Aorta (tissue), 5 donors: ENCODE measurements around the gene ICA1. TPM values are rescaled to one million over a fixed set of nuclear protein-coding genes. Genes with fewer than 3 reads are reported as not detected.

Source experiments
- ATAC-seq: fragments of 200-7000 bp; cut with Tn5 transposase; one replicate; pipeline ENCODE4 v1.9.1; 2022; ENCODE audit warnings: moderate library complexity; ENCODE audit not compliant: low FRiP score
- DNase-seq, 2 donors: peaks; one replicate each; pipeline ENCODE4 v3.0.0-alpha.2; 2020
- H3K27ac ChIP-seq, 2 donors: one replicate each; pipeline ENCODE4 v1.5.1; 2013; ENCODE audit warnings: low read length in 2 of 2, mild to moderate bottlenecking in 2 of 2, moderate library complexity in 2 of 2, control low read depth in 1 of 2, inconsistent platforms in 1 of 2, low read depth in 1 of 2
- H3K27me3 ChIP-seq, 2 donors: one replicate each; pipeline ENCODE4 v1.6.1; 2013; ENCODE audit warnings: control low read depth in 1 of 2, low read length in 1 of 2, mild to moderate bottlenecking in 1 of 2, moderate library complexity in 1 of 2; ENCODE audit not compliant: insufficient read depth in 2 of 2, control insufficient read depth in 1 of 2
- H3K36me3 ChIP-seq, 2 donors: one replicate each; pipeline ENCODE4 v1.6.1; 2013; ENCODE audit warnings: control low read depth in 1 of 2, low read length in 1 of 2, mild to moderate bottlenecking in 1 of 2; ENCODE audit not compliant: insufficient read depth in 2 of 2, control insufficient read depth in 1 of 2
- H3K4me1 ChIP-seq, 2 donors: one replicate each; pipeline ENCODE4 v1.6.1; 2013; ENCODE audit warnings: low read length in 2 of 2, control low read depth in 1 of 2, mild to moderate bottlenecking in 1 of 2, moderate library complexity in 1 of 2; ENCODE audit not compliant: insufficient read depth in 2 of 2, control insufficient read depth in 1 of 2
- H3K4me3 ChIP-seq, 2 donors: one replicate each; pipeline ENCODE4 v1.5.1; 2013; ENCODE audit warnings: low read length in 2 of 2, control low read depth in 1 of 2, mild to moderate bottlenecking in 1 of 2
- H3K9me3 ChIP-seq: one replicate; pipeline ENCODE4 v1.6.1; 2013; ENCODE audit warnings: mild to moderate bottlenecking, low read length; ENCODE audit not compliant: control insufficient read depth
- WGBS, 2 donors: extraction: QIAGEN DNeasy Blood & Tissue Kit; methylation state at CpG; one replicate each; pipeline ENCODE4 v1.1.7; 2013; 5-methylcytosine and 5-hydroxymethylcytosine counted together
- intact Hi-C, 2 donors: fragments of 100-400 bp; cut with DNase I; formaldehyde crosslinking; loops; one replicate each; pipeline versions ENCODE4 v1.14.2 to v1.15.0; 2022
- polyA plus RNA-seq, 2 donors: library from polyadenylated mRNA; stranded (reverse); fragments of 200-250 nt; gene quantifications; one replicate each; pipeline ENCODE4 v1.2.3, GENCODE V29; 2013
- total RNA-seq, 2 donors: library from RNA; stranded (reverse); fragmentation: NEBNext Ultra II Directional; extraction: Animal tissue kit (Norgen Biotek cat#: 25700); gene quantifications; one replicate each; pipeline ENCODE4 v1.2.1, GENCODE V29; 2021
- donor health status: healthy with polysubstance abuse.
- donor health status: Bipolar disorder and iron deficiency.
- donor health status: DM: no; HTN: no; CAD: no.
- donor health status: DM: no; HTN: no; CAD: no.
- donor health status: DM: yes; HTN: yes; CAD: no.

ICA1 gene
- total and polyA plus RNA-seq, 4 donors, result 1.5 to 31.1 (median 15.2) TPM

DNA sequence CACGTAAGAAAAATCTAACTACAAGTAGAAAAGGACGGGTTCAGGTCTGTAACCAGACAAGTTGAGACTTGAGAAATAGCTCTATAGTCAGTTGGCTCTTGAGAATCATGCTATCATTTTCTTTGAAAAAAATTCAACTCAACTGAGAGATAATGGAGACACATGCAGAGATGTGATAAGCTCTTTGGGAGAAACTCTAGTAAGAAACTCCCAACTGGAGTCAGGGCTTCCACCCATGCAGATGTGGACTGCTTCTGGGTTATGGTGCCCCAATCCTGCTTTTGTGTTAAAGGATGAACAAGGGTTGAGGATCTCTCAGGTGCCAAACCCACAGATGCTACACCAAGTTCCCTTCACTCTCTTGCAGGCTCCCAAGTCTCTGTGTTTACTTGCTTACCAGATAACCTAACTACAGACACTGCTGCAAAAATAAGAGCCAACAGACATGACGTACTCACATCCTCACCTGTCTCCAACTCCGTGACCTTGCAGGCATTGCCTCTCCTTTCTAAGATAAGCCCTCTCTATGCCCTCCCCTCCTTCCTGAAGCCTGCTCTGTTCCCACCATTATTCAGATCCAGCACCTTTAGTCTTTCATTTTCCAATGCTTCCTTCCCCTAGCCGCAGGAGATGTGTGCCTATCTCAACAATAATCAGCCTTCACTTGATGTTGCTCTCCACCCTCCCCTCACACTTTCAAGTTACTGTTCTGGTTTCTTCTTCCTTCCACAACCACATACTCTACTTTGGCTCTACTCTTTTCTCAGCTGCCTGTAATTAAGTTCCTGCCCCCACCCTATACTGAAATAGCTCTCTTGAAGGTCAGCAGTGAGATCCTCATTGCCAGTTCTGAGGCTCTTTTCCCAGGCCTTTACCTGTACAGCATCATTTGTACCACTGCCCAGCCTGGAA lies 130.0 kb downstream of the ICA1 start:
- Histone ChIP-seq H3K36me3 (no peaks in the 10 kb centered on the region), H3K27ac (no peak overlapping the region), H3K9me3 (no peaks in the 10 kb centered on the region), H3K4me3 (no peak overlapping the region), H3K4me1 (no peaks in the 10 kb centered on the region), H3K27me3 (no peaks in the 10 kb centered on the region)
- DNase-seq (no peak), ATAC-seq (no peak)
- intact Hi-C loops, result no loop called here
- 87 to 94% methylated on average over 5 of the region's 5 CpGs for WGBS, 2 donors

DNA sequence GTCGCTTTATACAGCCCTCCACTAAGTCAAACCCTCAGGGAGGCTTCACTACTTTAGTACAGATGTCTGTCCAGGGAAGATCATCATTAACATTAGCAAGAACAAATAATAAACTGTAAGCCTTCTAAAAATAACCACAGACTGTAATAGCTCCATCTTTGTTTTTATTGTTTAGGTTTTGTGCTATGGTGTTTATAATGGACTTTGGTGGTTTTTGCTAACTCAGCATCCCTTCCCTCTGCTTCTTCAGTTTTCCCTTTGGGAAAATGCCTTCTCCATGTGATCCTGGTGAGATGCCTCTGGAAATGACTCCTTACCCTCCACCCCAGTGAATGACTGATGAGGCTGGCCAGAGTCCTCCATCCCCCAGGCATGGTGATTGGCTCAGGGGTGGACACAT lies 131.3 kb downstream of the ICA1 start:
- intact Hi-C loops, result no loop called here
- WGBS, 2 donors, result 84 to 90% methylated on average over 1 of the region's 1 CpG

DNA sequence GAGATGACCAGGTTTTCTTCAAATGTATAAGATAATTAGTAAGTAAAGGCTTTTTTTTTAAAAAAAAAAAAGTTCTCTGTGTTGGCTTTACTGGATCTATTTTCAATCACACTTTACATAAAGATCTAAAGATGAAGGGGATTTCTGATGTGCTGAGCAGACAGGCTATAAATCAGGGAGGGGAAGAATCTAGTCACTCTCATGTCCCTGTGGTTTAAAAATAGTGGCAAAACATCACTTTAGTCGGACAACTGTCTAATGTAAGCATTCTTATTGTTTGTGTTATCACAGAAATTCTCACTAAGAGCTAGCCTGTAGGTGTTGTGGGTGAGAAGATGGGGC lies 132.7 kb downstream of the ICA1 start:
- no peak for ATAC-seq
- 54 to 64% methylated on average over 1 of the region's 1 CpG for WGBS, 2 donors

More for the DNA sequence above, 131.3 kb downstream of the ICA1 start:
- no peaks in the 10 kb centered on the region for H3K9me3 ChIP-seq
- H3K27me3 ChIP-seq, result no peaks in the 10 kb centered on the region
- no peaks in the 10 kb centered on the region for H3K36me3 ChIP-seq
- ATAC-seq (no peak), DNase-seq (no peak)
- H3K4me1 ChIP-seq, result no peaks in the 10 kb centered on the region
- H3K27ac ChIP-seq, result no peak overlapping the region
- no peak overlapping the region for H3K4me3 ChIP-seq

GRCh38 chr7:8128449-8129317 lies 133.3 kb downstream of the ICA1 start:
- 73 to 76% methylated on average over 12 of the region's 12 CpGs for WGBS, 2 donors
- H3K27ac ChIP-seq, result no peak overlapping the region
- intact Hi-C loops, result no loop called here
- H3K27me3 ChIP-seq, result no peaks in the 10 kb centered on the region
- no peaks in the 10 kb centered on the region for H3K4me1 ChIP-seq
- H3K36me3 ChIP-seq, result no peaks in the 10 kb centered on the region
- ATAC-seq (no peak), DNase-seq (no peak)
- H3K4me3 ChIP-seq, result no peak overlapping the region
- H3K9me3 ChIP-seq, result no peaks in the 10 kb centered on the region

More for the DNA sequence above, 132.7 kb downstream of the ICA1 start:
- no peaks in the 10 kb centered on the region for H3K27me3 ChIP-seq
- H3K9me3 ChIP-seq, result no peaks in the 10 kb centered on the region
- intact Hi-C loops, result no loop called here
- no peak for DNase-seq
- no peaks in the 10 kb centered on the region for H3K4me1 ChIP-seq
- no peak overlapping the region for H3K4me3 ChIP-seq
- H3K36me3 ChIP-seq, result no peaks in the 10 kb centered on the region
- no peak overlapping the region for H3K27ac ChIP-seq

DNA sequence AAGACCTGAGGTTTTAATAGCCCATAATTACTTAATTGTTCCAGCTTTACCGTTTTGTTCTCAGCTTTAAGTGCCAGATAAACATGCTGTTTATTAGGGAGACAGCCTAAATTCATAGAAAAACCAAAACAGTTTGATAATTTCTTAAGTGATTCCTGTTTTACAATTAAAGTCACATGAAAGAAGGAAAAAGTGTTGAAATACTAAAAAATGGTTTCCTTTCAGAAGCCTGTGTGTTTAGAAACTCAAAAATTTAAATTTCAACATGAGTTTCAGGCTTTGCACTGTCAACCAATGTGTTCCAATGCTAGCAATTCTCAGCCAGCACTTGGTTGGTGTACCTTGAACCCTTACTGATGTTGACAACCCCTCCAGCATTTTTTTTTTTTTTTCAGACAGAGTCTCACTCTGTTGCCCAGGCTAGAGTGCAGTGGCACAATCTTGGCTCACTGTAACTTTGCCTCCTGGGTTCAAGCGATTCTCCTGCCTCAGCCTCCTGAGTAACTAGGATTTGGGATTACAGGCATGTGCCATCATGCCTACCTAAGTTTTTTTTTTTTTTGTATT lies 135.3 kb downstream of the ICA1 start:
- intact Hi-C loops, result no loop called here
- Histone ChIP-seq H3K27ac (no peak overlapping the region), H3K36me3 (no peaks in the 10 kb centered on the region), H3K9me3 (no peaks in the 10 kb centered on the region), H3K4me1 (no peaks in the 10 kb centered on the region), H3K4me3 (no peak overlapping the region), H3K27me3 (no peaks in the 10 kb centered on the region)
- 88 to 90% methylated on average over 2 of the region's 2 CpGs for WGBS, 2 donors
- DNase-seq (no peak), ATAC-seq (no peak)

DNA sequence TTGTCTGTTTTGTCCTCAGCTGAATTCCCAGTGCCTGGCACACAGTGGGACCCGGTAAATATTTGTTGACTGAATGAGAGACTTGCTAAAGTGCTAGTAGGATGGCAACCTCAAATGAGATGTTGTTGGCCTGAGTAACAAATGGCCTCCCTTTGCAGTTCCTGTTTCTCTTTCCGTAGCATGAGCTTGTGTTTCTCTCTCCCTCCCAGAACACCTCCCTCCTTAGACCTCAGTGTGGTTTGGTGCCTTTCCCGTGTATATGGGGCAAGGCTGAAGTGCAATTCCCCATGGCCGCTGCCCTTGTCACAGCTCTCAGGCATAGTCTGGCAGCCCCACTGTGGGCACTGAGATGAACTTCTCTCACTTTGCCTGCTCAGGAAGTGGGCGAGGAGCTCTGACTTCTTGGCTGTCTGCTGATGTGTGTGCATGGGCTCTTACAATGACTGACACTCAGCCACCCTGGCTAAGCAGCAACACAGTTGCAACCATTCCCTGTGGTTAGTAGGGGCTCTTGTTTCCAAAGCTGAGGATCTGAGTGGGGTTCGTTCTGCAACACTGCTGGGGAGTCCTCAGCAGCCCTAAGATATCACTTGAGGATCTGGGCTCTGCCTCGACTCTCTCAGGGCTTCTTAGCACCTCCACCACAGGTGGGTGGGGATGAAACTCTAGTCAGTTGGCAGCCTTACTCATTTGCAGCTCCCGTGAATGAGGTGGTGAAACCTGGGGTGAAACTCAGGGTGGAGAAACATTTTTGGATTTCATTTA lies 136.1 kb downstream of the ICA1 start:
- intact Hi-C loops, result no loop called here
- WGBS, 2 donors, result 74 to 77% methylated on average over 8 of the region's 8 CpGs
- peak; percentile 44 for ATAC-seq

GRCh38 chr7:8121243-8121642 lies 140.7 kb downstream of the ICA1 start:
- DNase-seq (no peak), ATAC-seq (no peak)
- H3K4me1 ChIP-seq, result no peaks in the 10 kb centered on the region
- H3K27me3 ChIP-seq, result no peaks in the 10 kb centered on the region
- intact Hi-C loops, result no loop called here
- no peaks in the 10 kb centered on the region for H3K36me3 ChIP-seq
- 65 to 71% methylated on average over 3 of the region's 3 CpGs for WGBS, 2 donors
- no peaks in the 10 kb centered on the region for H3K9me3 ChIP-seq
- H3K27ac ChIP-seq, result no peak overlapping the region
- H3K4me3 ChIP-seq, result no peak overlapping the region

More for the DNA sequence above, 136.1 kb downstream of the ICA1 start:
- H3K27me3 ChIP-seq, result no peaks in the 10 kb centered on the region
- H3K4me3 ChIP-seq, result no peak overlapping the region
- no peak overlapping the region for H3K27ac ChIP-seq
- DNase-seq, result peak in 1 of 2 donors; percentile 65
- no peaks in the 10 kb centered on the region for H3K9me3 ChIP-seq
- H3K4me1 ChIP-seq, result no peaks in the 10 kb centered on the region
- H3K36me3 ChIP-seq, result no peaks in the 10 kb centered on the region

GRCh38 chr7:8120390-8121058 lies 141.4 kb downstream of the ICA1 start:
- intact Hi-C loops, result no loop called here
- no peaks in the 10 kb centered on the region for H3K27me3 ChIP-seq
- H3K27ac ChIP-seq, result no peak overlapping the region
- H3K36me3 ChIP-seq, result no peaks in the 10 kb centered on the region
- WGBS, 2 donors, result 85 to 92% methylated on average over 12 of the region's 12 CpGs
- no peaks in the 10 kb centered on the region for H3K4me1 ChIP-seq
- no peaks in the 10 kb centered on the region for H3K9me3 ChIP-seq
- no peak overlapping the region for H3K4me3 ChIP-seq
- DNase-seq, result no peak
- peak; percentile 61 for ATAC-seq
